Measurements from ENCODE around the gene ABHD11. TPM values are rescaled to one million over a fixed set of nuclear protein-coding genes. Genes with fewer than 3 reads are reported as not detected.

The ABHD11 gene
- total RNA-seq, 2 donors from 2014 or later, result 2.5 to 16.9 TPM

DNA sequence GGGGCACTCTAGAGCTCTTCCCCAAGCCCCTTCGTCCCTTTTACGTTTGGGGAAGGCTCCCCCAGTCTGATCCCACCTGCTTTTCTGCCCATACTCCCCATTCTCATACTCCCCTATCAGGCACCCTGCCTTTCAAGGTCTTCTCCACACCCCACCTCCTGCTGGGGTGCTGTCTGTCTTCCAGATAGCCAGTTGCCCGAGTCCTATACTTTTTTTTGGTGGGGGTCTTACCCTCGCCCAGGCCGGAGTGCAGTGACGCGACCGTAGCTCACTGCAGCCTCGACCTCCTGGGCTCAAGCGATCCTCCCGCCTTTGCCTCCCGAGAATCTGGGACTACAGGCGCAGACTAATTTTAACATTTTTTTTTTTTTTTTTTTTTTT lies 775 bp upstream of the ABHD11 start:
- peaks cover 6% of the 10 kb centered on the region for H3K36me3 ChIP-seq
- ATAC-seq (ENCODE audit: insufficient number of reproducible peaks, low FRiP score, low read depth), result no peak
- H3K4me1 ChIP-seq (ENCODE audit: control insufficient read depth in 1 of 2, low read depth in 2 of 2), result peaks cover 5 to 16% of the 10 kb centered on the region in 2 donors
- peak overlapping the region; percentile 80 to 87 for H3K27ac ChIP-seq
- no peak for DNase-seq (ENCODE audit: low spot score)
- peak overlapping the region; percentile 91 for H3K4me3 ChIP-seq
- no peaks in the 10 kb centered on the region for H3K9me3 ChIP-seq
- no peaks in the 10 kb centered on the region for H3K27me3 ChIP-seq (replicated peaks; ENCODE audit: insufficient read depth)
- TF ChIP-seq, protein P1, sequence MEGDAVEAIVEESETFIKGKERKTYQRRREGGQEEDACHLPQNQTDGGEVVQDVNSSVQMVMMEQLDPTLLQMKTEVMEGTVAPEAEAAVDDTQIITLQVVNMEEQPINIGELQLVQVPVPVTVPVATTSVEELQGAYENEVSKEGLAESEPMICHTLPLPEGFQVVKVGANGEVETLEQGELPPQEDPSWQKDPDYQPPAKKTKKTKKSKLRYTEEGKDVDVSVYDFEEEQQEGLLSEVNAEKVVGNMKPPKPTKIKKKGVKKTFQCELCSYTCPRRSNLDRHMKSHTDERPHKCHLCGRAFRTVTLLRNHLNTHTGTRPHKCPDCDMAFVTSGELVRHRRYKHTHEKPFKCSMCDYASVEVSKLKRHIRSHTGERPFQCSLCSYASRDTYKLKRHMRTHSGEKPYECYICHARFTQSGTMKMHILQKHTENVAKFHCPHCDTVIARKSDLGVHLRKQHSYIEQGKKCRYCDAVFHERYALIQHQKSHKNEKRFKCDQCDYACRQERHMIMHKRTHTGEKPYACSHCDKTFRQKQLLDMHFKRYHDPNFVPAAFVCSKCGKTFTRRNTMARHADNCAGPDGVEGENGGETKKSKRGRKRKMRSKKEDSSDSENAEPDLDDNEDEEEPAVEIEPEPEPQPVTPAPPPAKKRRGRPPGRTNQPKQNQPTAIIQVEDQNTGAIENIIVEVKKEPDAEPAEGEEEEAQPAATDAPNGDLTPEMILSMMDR (IDR thresholded peaks at IDR 0.05), result no peak

DNA sequence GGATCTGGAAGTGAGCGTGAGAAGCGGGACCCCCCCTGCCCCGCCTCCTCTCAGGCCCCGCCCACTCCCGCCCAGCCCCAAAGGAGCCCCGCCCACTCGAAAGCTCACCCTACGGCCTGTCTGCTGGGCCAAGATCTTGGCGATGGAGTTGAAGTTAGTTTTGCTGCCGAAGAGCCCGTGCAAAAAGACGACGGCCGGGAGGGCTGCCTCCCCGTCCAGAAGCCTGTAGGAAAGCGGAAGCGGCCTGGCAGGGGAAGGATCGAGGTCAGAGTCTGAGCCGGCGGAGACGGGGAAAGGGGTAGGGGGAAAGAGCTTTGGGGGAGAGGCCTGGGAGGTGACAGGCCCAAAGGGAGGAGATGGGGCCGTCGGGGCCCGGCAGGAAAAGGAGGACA lies 386 bp downstream of the ABHD11 start:
- Histone ChIP-seq H3K9me3 (no peaks in the 10 kb centered on the region), H3K27ac (peak overlapping the region; percentile 67 to 87), H3K4me3 (peak overlapping the region; percentile 91), H3K27me3 (replicated peaks; ENCODE audit: insufficient read depth) (no peaks in the 10 kb centered on the region), H3K36me3 (peaks cover 6% of the 10 kb centered on the region), H3K4me1 (ENCODE audit: control insufficient read depth in 1 of 2, low read depth in 2 of 2) (peaks cover 5 to 16% of the 10 kb centered on the region in 2 donors)
- ATAC-seq (ENCODE audit: insufficient number of reproducible peaks, low FRiP score, low read depth), result peak; percentile 14
- TF ChIP-seq, protein P1 (IDR thresholded peaks at IDR 0.05), result no peak
- DNase-seq (ENCODE audit: low spot score), result no peak

DNA sequence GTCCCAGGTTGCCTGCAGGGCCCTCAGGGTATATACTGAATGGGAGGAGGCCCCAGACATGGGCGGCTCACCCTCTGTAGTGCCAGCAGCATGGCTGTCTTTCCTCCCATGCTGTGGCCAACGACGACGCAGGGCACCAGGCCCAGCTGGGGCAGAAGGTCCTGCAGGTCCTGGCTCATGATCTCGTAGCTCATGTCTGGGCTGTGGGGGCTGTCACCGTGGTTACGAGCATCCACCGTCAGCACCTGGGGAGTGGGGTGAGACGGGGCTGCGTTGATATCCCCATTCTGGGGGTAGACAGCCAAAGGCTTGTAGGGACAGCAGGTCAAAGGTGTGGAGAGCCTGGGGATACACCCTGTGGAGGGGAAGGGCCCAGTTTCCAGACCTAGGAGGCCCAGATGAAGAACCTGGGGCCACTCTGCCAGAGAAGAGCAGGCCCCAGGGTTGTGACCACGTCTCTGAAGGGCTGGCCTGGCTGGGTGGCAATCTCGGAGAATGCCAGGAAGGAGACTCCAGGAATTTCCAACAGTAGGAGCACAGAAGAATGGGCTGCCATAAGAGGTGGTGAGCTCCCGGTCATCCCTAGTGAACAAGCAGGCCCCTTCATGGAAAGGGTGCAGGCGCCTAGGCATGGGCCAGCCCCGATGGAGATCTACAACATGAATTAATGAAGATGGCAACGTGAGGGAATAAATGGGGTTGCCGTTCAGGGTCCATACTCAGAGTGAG lies 947 bp downstream of the ABHD11 start:
- ATAC-seq (ENCODE audit: insufficient number of reproducible peaks, low FRiP score, low read depth), result no peak
- TF ChIP-seq, protein P1 (IDR thresholded peaks at IDR 0.05), result no peak
- H3K4me1 ChIP-seq (ENCODE audit: control insufficient read depth in 1 of 2, low read depth in 2 of 2), result peaks cover 5 to 16% of the 10 kb centered on the region in 2 donors
- H3K36me3 ChIP-seq, result peaks cover 6% of the 10 kb centered on the region
- H3K4me3 ChIP-seq, result peak overlapping the region; percentile 91
- no peaks in the 10 kb centered on the region for H3K27me3 ChIP-seq (replicated peaks; ENCODE audit: insufficient read depth)
- H3K27ac ChIP-seq, result peak overlapping the region in 1 of 2 donors; percentile 87
- H3K9me3 ChIP-seq, result no peaks in the 10 kb centered on the region
- no peak for DNase-seq (ENCODE audit: low spot score)

DNA sequence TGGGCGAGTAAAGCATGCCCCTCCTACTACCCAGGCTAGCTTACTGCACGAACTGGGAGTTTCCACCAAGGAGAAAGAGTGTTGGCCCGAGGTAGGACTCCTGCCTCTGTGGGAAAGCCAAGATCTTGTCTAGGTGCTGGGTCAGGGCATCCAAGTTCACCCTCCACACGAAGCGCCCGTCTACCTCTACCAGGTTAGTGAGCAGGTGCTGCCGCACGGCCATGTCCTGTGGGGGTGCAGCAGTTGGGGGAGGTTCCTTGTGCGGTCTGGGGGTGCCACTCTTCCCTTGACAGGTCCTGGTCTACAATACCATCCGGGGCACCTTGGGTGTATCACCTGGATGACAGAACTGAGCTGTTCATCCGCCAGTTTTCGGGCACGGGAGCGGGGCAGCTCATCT lies 1.7 kb downstream of the ABHD11 start:
- Histone ChIP-seq H3K36me3 (peaks cover 6% of the 10 kb centered on the region), H3K27me3 (replicated peaks; ENCODE audit: insufficient read depth) (no peaks in the 10 kb centered on the region), H3K4me1 (ENCODE audit: control insufficient read depth in 1 of 2, low read depth in 2 of 2) (peaks cover 5 to 16% of the 10 kb centered on the region in 2 donors), H3K9me3 (no peaks in the 10 kb centered on the region), H3K4me3 (no peak overlapping the region), H3K27ac (no peak overlapping the region)
- DNase-seq (ENCODE audit: low spot score) (no peak), ATAC-seq (ENCODE audit: insufficient number of reproducible peaks, low FRiP score, low read depth) (no peak)
- TF ChIP-seq, protein P1 (IDR thresholded peaks at IDR 0.05), result no peak

DNA sequence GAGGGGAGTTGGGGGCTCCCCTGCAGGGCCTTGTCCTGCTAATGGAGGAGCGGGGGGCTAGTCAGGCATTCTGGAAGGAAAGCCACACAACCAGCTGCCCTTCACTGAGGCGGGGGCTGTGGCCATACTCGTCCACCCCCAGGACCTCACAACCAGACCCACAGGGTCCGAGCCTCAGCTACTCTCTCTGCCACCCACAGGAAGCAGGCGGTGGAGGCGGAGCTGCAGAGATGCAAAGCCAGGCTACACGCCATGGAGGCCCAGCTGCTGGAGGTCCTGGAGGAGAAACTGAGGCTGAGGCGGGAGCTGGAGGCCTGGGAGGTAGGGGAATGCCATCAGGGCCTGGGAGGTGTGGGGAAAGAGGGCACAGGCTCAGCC lies 3.1 kb downstream of the ABHD11 start:
- no peak overlapping the region for H3K4me3 ChIP-seq
- no peak overlapping the region for H3K27ac ChIP-seq
- no peak for DNase-seq (ENCODE audit: low spot score)
- no peak for ATAC-seq (ENCODE audit: insufficient number of reproducible peaks, low FRiP score, low read depth)
- H3K36me3 ChIP-seq, result peaks cover 6% of the 10 kb centered on the region
- no peaks in the 10 kb centered on the region for H3K9me3 ChIP-seq
- TF ChIP-seq, protein P1 (IDR thresholded peaks at IDR 0.05), result no peak
- H3K4me1 ChIP-seq (ENCODE audit: control insufficient read depth in 1 of 2, low read depth in 2 of 2), result peaks cover 5 to 16% of the 10 kb centered on the region in 2 donors
- no peaks in the 10 kb centered on the region for H3K27me3 ChIP-seq (replicated peaks; ENCODE audit: insufficient read depth)

Measured in thoracic aorta (tissue), 2 donors.